IMR-90 (cell line): ENCODE data around the gene NOS3. TPM values are rescaled to one million over a fixed set of nuclear protein-coding genes. Genes with fewer than 3 reads are reported as not detected.
A peak's percentile ranks its signal among the peaks of the same experiment; 100 is the strongest.

Experiments
- ATAC-seq: fragments of 200-7000 bp; cut with Tn5 transposase; 2 replicates; pipeline ENCODE4 v1.9.1; 2020; ENCODE audit warnings: low read depth, mild to moderate bottlenecking, moderate library complexity
- BruUV-seq: library from RNA; stranded (reverse); fragments of 400-500 nt; replicated peaks from 2 replicates; lab custom pipeline; 2021; lab: Mats Ljungman, UMichigan
- CTCF ChIA-PET: fragments of 300-600 bp; formaldehyde crosslinking; extraction: SDS; loops from one replicate; lab custom pipeline; 2021; ENCODE audit warnings: antibody characterized with exemption; lab: Yijun Ruan, JAX
- POLR2A ChIA-PET: fragments of 300-600 bp; sonication (Branson Sonifier 250); formaldehyde crosslinking; loops from one replicate; lab custom pipeline; 2022; ENCODE audit warnings: antibody characterized with exemption; ENCODE audit not compliant: unreplicated experiment; lab: Charles Lee
- DNase-seq: peaks from one replicate; pipeline ENCODE4 v3.0.0; 2013
- H2AFZ ChIP-seq: replicated peaks from 2 replicates; pipeline ENCODE3; 2013; ENCODE audit warnings: low read length, mild to moderate bottlenecking; ENCODE audit not compliant: poor library complexity
- H2AK5ac ChIP-seq: 2 replicates; pipeline ENCODE4 v1.6.1; 2013; ENCODE audit warnings: low read depth, low read length, inconsistent platforms
- H2AK9ac ChIP-seq: replicated peaks from 2 replicates; pipeline ENCODE3; 2013; ENCODE audit warnings: mild to moderate bottlenecking, low read depth, low read length, moderate library complexity; ENCODE audit not compliant: poor library complexity
- H2BK120ac ChIP-seq: 2 replicates; pipeline ENCODE4 v1.6.1; 2013; ENCODE audit warnings: low read depth, low read length, inconsistent platforms
- H2BK15ac ChIP-seq: 3 replicates; pipeline ENCODE4 v1.6.1; 2013; ENCODE audit warnings: low read depth, low read length, inconsistent platforms
- H2BK20ac ChIP-seq: 2 replicates; pipeline ENCODE4 v1.6.1; 2013; ENCODE audit warnings: low read depth, mild to moderate bottlenecking, inconsistent platforms, low read length, moderate library complexity
- H2BK5ac ChIP-seq: 2 replicates; pipeline ENCODE4 v1.6.1; 2013; ENCODE audit warnings: mild to moderate bottlenecking, low read depth, low read length, inconsistent platforms; ENCODE audit not compliant: poor library complexity, severe bottlenecking
- H3K14ac ChIP-seq: replicated peaks from 2 replicates; pipeline ENCODE4 v1.6.1; 2013; ENCODE audit warnings: low read depth, low read length, inconsistent platforms
- H3K18ac ChIP-seq: 2 replicates; pipeline ENCODE4 v1.6.1; 2013; ENCODE audit warnings: low read depth, low read length, control low read depth
- H3K23ac ChIP-seq: 2 replicates; pipeline ENCODE4 v1.6.1; 2013; ENCODE audit warnings: low read depth, low read length, inconsistent platforms
- H3K27ac ChIP-seq: 2 replicates; pipeline ENCODE4 v1.5.1; 2013; ENCODE audit warnings: mild to moderate bottlenecking, control low read depth, low read length; ENCODE audit not compliant: insufficient read depth
- H3K27me3 ChIP-seq: 2 replicates; pipeline ENCODE4 v1.6.1; 2013; ENCODE audit warnings: low read length; ENCODE audit not compliant: control insufficient read depth, insufficient read depth
- H3K36me3 ChIP-seq: 2 replicates; pipeline ENCODE4 v1.6.1; 2013; ENCODE audit warnings: low read length, mixed read lengths; ENCODE audit not compliant: control insufficient read depth, insufficient read depth
- H3K4ac ChIP-seq: 2 replicates; pipeline ENCODE4 v1.6.1; 2013; ENCODE audit warnings: low read depth, low read length, inconsistent platforms
- H3K4me1 ChIP-seq: 2 replicates; pipeline ENCODE4 v1.6.1; 2013; ENCODE audit warnings: low read length, mixed read lengths; ENCODE audit not compliant: control insufficient read depth, insufficient read depth
- H3K4me2 ChIP-seq: 2 replicates; pipeline ENCODE4 v1.6.1; 2013; ENCODE audit warnings: low read depth, mild to moderate bottlenecking, control low read depth, low read length, moderate library complexity
- H3K4me3 ChIP-seq: 2 replicates; pipeline ENCODE4 v1.5.1; 2013; ENCODE audit warnings: low read depth, mild to moderate bottlenecking, control low read depth, low read length, moderate library complexity; ENCODE audit not compliant: insufficient read depth
- H3K56ac ChIP-seq: 2 replicates; pipeline ENCODE4 v1.6.1; 2013; ENCODE audit warnings: low read length, inconsistent platforms; ENCODE audit not compliant: insufficient read depth; ENCODE audit errors: extremely low read depth
- H3K79me1 ChIP-seq, 2 experiments: 2 replicates each; pipeline ENCODE4 v1.6.1; 2013; ENCODE audit warnings: low read length in 2 of 2, inconsistent platforms in 1 of 2, low read depth in 1 of 2
- H3K9ac ChIP-seq: 2 replicates; pipeline ENCODE4 v1.6.1; 2013; ENCODE audit warnings: low read depth, low read length, control low read depth
- H3K9me1 ChIP-seq: 2 replicates; pipeline ENCODE4 v1.6.1; 2013; ENCODE audit warnings: low read length, inconsistent platforms; ENCODE audit not compliant: insufficient read depth
- H3K9me3 ChIP-seq: 2 replicates; pipeline ENCODE4 v1.6.1; 2013; ENCODE audit warnings: low read length; ENCODE audit not compliant: control insufficient read depth, insufficient read depth
- H4K20me1 ChIP-seq: 2 replicates; pipeline ENCODE4 v1.6.1; 2013; ENCODE audit warnings: low read length, inconsistent platforms; ENCODE audit not compliant: insufficient read depth
- H4K5ac ChIP-seq: 2 replicates; pipeline ENCODE4 v1.6.1; 2013; ENCODE audit warnings: mild to moderate bottlenecking, low read depth, low read length, control low read depth
- H4K8ac ChIP-seq, 2 experiments: 2 replicates each; pipeline ENCODE4 v1.6.1; 2013; ENCODE audit warnings: low read depth in 2 of 2, low read length in 2 of 2, control low read depth in 1 of 2, inconsistent platforms in 1 of 2
- H4K91ac ChIP-seq: 2 replicates; pipeline ENCODE4 v1.6.1; 2013; ENCODE audit warnings: low read depth, low read length, inconsistent platforms; ENCODE audit not compliant: insufficient read depth
- CEBPB ChIP-seq: IDR thresholded peaks from 2 replicates; pipeline ENCODE4 v1.6.1; 2012; ENCODE audit warnings: low read depth, low read length, improper control_type of control experiment
- CHD1 ChIP-seq: IDR thresholded peaks from 2 replicates; pipeline ENCODE4 v1.6.1; 2012; ENCODE audit warnings: low read depth, low read length, improper control_type of control experiment
- CTCF ChIP-seq: conservative IDR thresholded peaks from 2 replicates; pipeline ENCODE4 v1.5.1; 2012; ENCODE audit warnings: mild to moderate bottlenecking, low read depth, low read length, improper control_type of control experiment
- FOS ChIP-seq: fragments of 150-350 bp; IDR thresholded peaks from 2 replicates; pipeline ENCODE4 v1.6.1; 2016; ENCODE audit warnings: low read depth, low read length
- MAFK ChIP-seq: IDR thresholded peaks from 2 replicates; pipeline ENCODE4 v1.6.1; 2012; ENCODE audit warnings: low read depth, low read length, improper control_type of control experiment
- MXI1 ChIP-seq: IDR thresholded peaks from 2 replicates; pipeline ENCODE4 v1.6.1; 2012; ENCODE audit warnings: low read depth, mild to moderate bottlenecking, low read length, moderate library complexity, borderline replicate concordance
- NFE2L2 ChIP-seq: fragments of 150-350 bp; IDR thresholded peaks from 2 replicates; pipeline ENCODE4 v1.6.1; 2016; ENCODE audit warnings: low read depth, mild to moderate bottlenecking, low read length
- POLR2A ChIP-seq: IDR thresholded peaks from 2 replicates; pipeline ENCODE4 v1.6.1; 2012; ENCODE audit warnings: mild to moderate bottlenecking, low read depth, low read length
- RCOR1 ChIP-seq: IDR thresholded peaks from 2 replicates; pipeline ENCODE4 v1.6.1; 2012; ENCODE audit warnings: mild to moderate bottlenecking, low read length, improper control_type of control experiment; ENCODE audit not compliant: insufficient replicate concordance
- RFX5 ChIP-seq: IDR thresholded peaks from 2 replicates; pipeline ENCODE4 v1.8.0; 2012; ENCODE audit warnings: low read depth, mild to moderate bottlenecking, low read length, moderate library complexity
- SMC3 ChIP-seq: fragments of 150-350 bp; IDR thresholded peaks from 2 replicates; pipeline ENCODE4 v1.6.1; 2016; ENCODE audit warnings: low read depth, mild to moderate bottlenecking, antibody characterized with exemption, low read length, moderate library complexity
- whole genome bisulfite sequencing, 2 experiments: methylation state at CpG; one replicate each; pipeline versions ENCODE4 v1.1.5 to v1.1.7; 2013; ENCODE audit warnings: missing lambda C conversion rate in 2 of 2; ENCODE audit not compliant: insufficient read length in 1 of 2; ENCODE audit errors: extremely low coverage in 2 of 2; 5-methylcytosine and 5-hydroxymethylcytosine counted together
- dilution Hi-C: fragments of 300-500 bp; cut with HindIII; formaldehyde crosslinking; loops from one replicate; pipeline ENCODE4 v1.14.3; 2018; ENCODE audit warnings: low sequenced_read_pairs; ENCODE audit not compliant: unreplicated experiment
- in situ Hi-C: fragments of 300-500 bp; cut with MboI; formaldehyde crosslinking; loops from 3 replicates; pipeline ENCODE4 v1.14.3; 2019; ENCODE audit warnings: low sequenced_read_pairs, inconsistent platforms, mixed read lengths
- intact Hi-C: fragments of 100-400 bp; cut with micrococcal nuclease; formaldehyde crosslinking; loops from 2 replicates; pipeline ENCODE4 v1.10.0; 2022
- polyA plus RNA-seq, 3 experiments: library from polyadenylated mRNA; depleted of rRNA; stranded (reverse); fragments of >200 nt; gene quantifications; 2 replicates each; pipeline ENCODE4 v1.2.3, GENCODE V29; 2012; ENCODE audit warnings: low replicate concordance in 1 of 3
- total RNA-seq: library from RNA; depleted of rRNA; stranded (reverse); fragments of >200 nt; gene quantifications from 2 replicates; pipeline ENCODE4 v1.2.3, GENCODE V29; 2012
- TF ChIP-seq, protein P1 (sequence below): fragments of 150-350 bp; IDR thresholded peaks from 2 replicates; pipeline ENCODE4 v1.6.1; 2017; ENCODE audit warnings: mild to moderate bottlenecking, antibody characterized with exemption, low read length, low read depth

Gene NOS3
- total and polyA plus RNA-seq, 2 of the 4 experiments (the other 2 are of a cell fraction), result 0.72 to 2.0 TPM

- TF ChIP-seq MXI1, result no peak
Observed at GRCh38 chr7:150954201-150954985, 36.4 kb upstream of the NOS3 start (continued).

- 70% methylated on average over 14 of the region's 21 CpGs; no CpG with 5 or more reads in 1 of the 2 experiments for WGBS, 2 experiments
- Histone ChIP-seq H3K18ac (no peak overlapping the region; the same call in 1 of the 2 replicates), H2BK120ac (no peak overlapping the region), H2BK5ac (no peak overlapping the region), H3K4me2 (no peak overlapping the region; the same call in 1 of the 2 replicates), H3K27me3 (no peaks in the 10 kb centered on the region), H3K23ac (no peak overlapping the region), H3K9me1 (no peaks in the 10 kb centered on the region), H4K8ac (no peak overlapping the region), H4K5ac (no peak overlapping the region; the same call in 1 of the 2 replicates), H4K91ac (no peak overlapping the region), H2AK5ac (no peak overlapping the region), H3K4me1 (peaks cover 8% of the 10 kb centered on the region; the same call in 1 of the 2 replicates), H3K4ac (no peak overlapping the region), H2AFZ (peak overlapping the region; percentile 34), H2AK9ac (no peak overlapping the region), H3K79me1 (no peaks in the 10 kb centered on the region), H3K36me3 (peaks cover 10% of the 10 kb centered on the region; the same call in 1 of the 2 replicates), H3K56ac (no peak overlapping the region), H2BK15ac (no peak overlapping the region), H3K4me3 (no peak overlapping the region), H4K20me1 (no peaks in the 10 kb centered on the region; the same call in 1 of the 2 replicates), H3K9ac (peak overlapping the region; percentile 2; the same call in 1 of the 2 replicates), H2BK20ac (no peak overlapping the region), H3K9me3 (no peaks in the 10 kb centered on the region), H3K14ac (no peak overlapping the region), H3K27ac (no peak overlapping the region)
- intact Hi-C loops (no loop called here), in situ Hi-C loops (no loop called here), dilution Hi-C loops (no loop called here)
- BruUV-seq, result no TSS peak
- ATAC-seq, result peak; percentile 7
- ChIA-PET POLR2A (interaction anchor here (0.6 kb wide), 1 partner anchor 176 kb away, joined by 4 read pairs; no protein-coding TSS in a partner anchor), CTCF (no interaction called here)
- DNase-seq, result no peak
- TF ChIP-seq FOS, result no peak
- no peak for TF ChIP-seq NFE2L2
- no peak for TF ChIP-seq SMC3
- TF ChIP-seq, protein P1, sequence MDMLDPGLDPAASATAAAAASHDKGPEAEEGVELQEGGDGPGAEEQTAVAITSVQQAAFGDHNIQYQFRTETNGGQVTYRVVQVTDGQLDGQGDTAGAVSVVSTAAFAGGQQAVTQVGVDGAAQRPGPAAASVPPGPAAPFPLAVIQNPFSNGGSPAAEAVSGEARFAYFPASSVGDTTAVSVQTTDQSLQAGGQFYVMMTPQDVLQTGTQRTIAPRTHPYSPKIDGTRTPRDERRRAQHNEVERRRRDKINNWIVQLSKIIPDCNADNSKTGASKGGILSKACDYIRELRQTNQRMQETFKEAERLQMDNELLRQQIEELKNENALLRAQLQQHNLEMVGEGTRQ, result no peak
- TF ChIP-seq MAFK, result no peak
- no peak for TF ChIP-seq POLR2A
- TF ChIP-seq RCOR1, result no peak
- TF ChIP-seq RFX5, result no peak
- TF ChIP-seq MXI1, result no peak
- TF ChIP-seq CEBPB, result no peak
- TF ChIP-seq CTCF, result no peak
- TF ChIP-seq CHD1, result no peak
Observed at GRCh38 chr7:150954986-150955518, 35.8 kb upstream of the NOS3 start.
